PC-9 (cell line): ENCODE measurements around the gene MCMBP.
"Not testable (repeated sequence)": the region's sequence is repeated elsewhere in the genome, so short reads cannot be mapped to it uniquely, and the experiment has no call there.

Source experiments
- CTCF ChIP-seq: fragments of 200-600 bp; sonication (generic); conservative IDR thresholded peaks from 2 replicates; pipeline ENCODE4 v1.6.1; 2017; ENCODE audit warnings: mixed run types, antibody characterized with exemption, mild to moderate bottlenecking, moderate library complexity
- EZH2 ChIP-seq: fragments of 200-600 bp; sonication (generic); IDR thresholded peaks from 2 replicates; pipeline ENCODE4 v1.8.0; 2017; ENCODE audit warnings: antibody characterized with exemption, low read depth

GRCh38 chr10:119889201-119889600, 16.6 kb upstream of the MCMBP start:
- TF ChIP-seq CTCF, EZH2: not testable (repeated sequence)
